HEK293 (cell line): ENCODE measurements around the gene BMX.

Experiments
- CTCF ChIA-PET: fragments of 350-600 bp; formaldehyde crosslinking; extraction: SDS; loops from one replicate; lab custom pipeline; 2021; ENCODE audit warnings: antibody characterized with exemption; lab: Yijun Ruan, JAX
- POLR2A ChIA-PET: fragments of 300-600 bp; formaldehyde crosslinking; extraction: SDS; loops from one replicate; lab custom pipeline; 2020; ENCODE audit warnings: antibody characterized with exemption, inconsistent platforms; lab: Yijun Ruan, JAX
- H3K27ac ChIP-seq: fragments of 200-500 bp; sonication (Bioruptor generic); 2 replicates; pipeline ENCODE4 v1.5.1; 2014; ENCODE audit warnings: low read depth, low read length, control low read depth, inconsistent platforms; ENCODE audit errors: extremely low read depth
- H3K36me3 ChIP-seq, 2 experiments: fragments of 200-500 bp in 1 of 2; sonication (Bioruptor generic) in 1 of 2; 1 replicate in 1 of 2; 2 replicates in 1 of 2; pipeline ENCODE4 v1.5.1; 2014 to 2017; ENCODE audit warnings: inconsistent platforms in 2 of 2, low read length in 2 of 2; ENCODE audit not compliant: control insufficient read depth in 2 of 2, insufficient read depth in 1 of 2
- H3K4me1 ChIP-seq: fragments of 200-500 bp; sonication (Bioruptor generic); 2 replicates; pipeline ENCODE4 v1.5.1; 2014; ENCODE audit warnings: mild to moderate bottlenecking, low read length, inconsistent platforms; ENCODE audit not compliant: control insufficient read depth, insufficient read depth
- H3K4me3 ChIP-seq: 2 replicates; pipeline ENCODE4 v1.5.1; 2011; ENCODE audit warnings: low read depth, mild to moderate bottlenecking, control low read depth, low read length, moderate library complexity
- H3K9me3 ChIP-seq: fragments of 200-500 bp; sonication (Bioruptor generic); 2 replicates; pipeline ENCODE4 v1.5.1; 2014; ENCODE audit warnings: low read depth, low read length, inconsistent platforms; ENCODE audit not compliant: control insufficient read depth, insufficient read depth
- GLIS2 ChIP-seq: fragments of 450-650 bp; formaldehyde crosslinking; IDR thresholded peaks from 2 replicates; pipeline ENCODE4 v1.5.1; 2016; ENCODE audit warnings: missing biosample characterization, missing genetic modification characterization
- HOXC10 ChIP-seq: sonication (generic); formaldehyde crosslinking; IDR thresholded peaks from 2 replicates; pipeline ENCODE4 v1.8.1; 2023; ENCODE audit warnings: mild to moderate bottlenecking, missing genetic modification reagents
- OVOL3 ChIP-seq: fragments of 450-650 bp; formaldehyde crosslinking; IDR thresholded peaks from 2 replicates; pipeline ENCODE4 v1.5.1; 2016; ENCODE audit warnings: missing biosample characterization, missing genetic modification characterization
- ZBTB7A ChIP-seq: fragments of 450-650 bp; formaldehyde crosslinking; IDR thresholded peaks from 2 replicates; pipeline ENCODE4 v1.5.1; 2016; ENCODE audit warnings: low read depth, missing biosample characterization, missing genetic modification characterization
- ZBTB8A ChIP-seq: fragments of 450-650 bp; formaldehyde crosslinking; IDR thresholded peaks from 2 replicates; pipeline ENCODE4 v1.5.1; 2016; ENCODE audit warnings: missing biosample characterization, missing genetic modification characterization
- ZNF211 ChIP-seq: fragments of 450-650 bp; formaldehyde crosslinking; IDR thresholded peaks from 2 replicates; pipeline ENCODE4 v1.5.1; 2016; ENCODE audit warnings: low read depth, missing biosample characterization, missing genetic modification characterization
- ZNF214 ChIP-seq: fragments of 450-650 bp; formaldehyde crosslinking; IDR thresholded peaks from 2 replicates; pipeline ENCODE4 v1.5.1; 2017; ENCODE audit warnings: missing biosample characterization, mild to moderate bottlenecking, missing genetic modification characterization, borderline replicate concordance
- ZNF449 ChIP-seq: fragments of 450-650 bp; formaldehyde crosslinking; IDR thresholded peaks from 2 replicates; pipeline ENCODE4 v1.5.1; 2017; ENCODE audit warnings: missing biosample characterization, mild to moderate bottlenecking, missing genetic modification characterization, moderate library complexity
- ZNF585B ChIP-seq: fragments of 450-650 bp; formaldehyde crosslinking; IDR thresholded peaks from 2 replicates; pipeline ENCODE4 v1.5.1; 2016; ENCODE audit warnings: missing biosample characterization, missing genetic modification characterization
- ZNF654 ChIP-seq: fragments of 450-650 bp; formaldehyde crosslinking; IDR thresholded peaks from 2 replicates; pipeline ENCODE4 v1.5.1; 2016; ENCODE audit warnings: low read depth, missing biosample characterization, missing genetic modification characterization
- ZNF677 ChIP-seq: fragments of 450-650 bp; IDR thresholded peaks from 2 replicates; pipeline ENCODE4 v1.5.0; 2018; ENCODE audit warnings: missing biosample characterization, mild to moderate bottlenecking, missing genetic modification characterization, moderate library complexity
- ZNF76 ChIP-seq: fragments of 450-650 bp; formaldehyde crosslinking; IDR thresholded peaks from 2 replicates; pipeline ENCODE4; 2016; ENCODE audit warnings: low read depth, missing biosample characterization, missing genetic modification characterization, borderline replicate concordance
- TF ChIP-seq, protein P1 (sequence below): fragments of 450-650 bp; formaldehyde crosslinking; IDR thresholded peaks from 2 replicates; pipeline ENCODE4 v1.5.1; 2016; ENCODE audit warnings: missing biosample characterization, missing genetic modification characterization
- TF ChIP-seq, protein P2 (sequence below): fragments of 450-650 bp; formaldehyde crosslinking; IDR thresholded peaks from 2 replicates; pipeline ENCODE4; 2016; ENCODE audit warnings: missing biosample characterization, missing genetic modification characterization

Gene BMX

GRCh38 chrX:15469613-15470012 lies 31.0 kb upstream of the BMX start:
- no peak overlapping the region for H3K4me3 ChIP-seq
- TF ChIP-seq GLIS2 (tag by site-specific recombination), result no peak
- TF ChIP-seq, protein P1, sequence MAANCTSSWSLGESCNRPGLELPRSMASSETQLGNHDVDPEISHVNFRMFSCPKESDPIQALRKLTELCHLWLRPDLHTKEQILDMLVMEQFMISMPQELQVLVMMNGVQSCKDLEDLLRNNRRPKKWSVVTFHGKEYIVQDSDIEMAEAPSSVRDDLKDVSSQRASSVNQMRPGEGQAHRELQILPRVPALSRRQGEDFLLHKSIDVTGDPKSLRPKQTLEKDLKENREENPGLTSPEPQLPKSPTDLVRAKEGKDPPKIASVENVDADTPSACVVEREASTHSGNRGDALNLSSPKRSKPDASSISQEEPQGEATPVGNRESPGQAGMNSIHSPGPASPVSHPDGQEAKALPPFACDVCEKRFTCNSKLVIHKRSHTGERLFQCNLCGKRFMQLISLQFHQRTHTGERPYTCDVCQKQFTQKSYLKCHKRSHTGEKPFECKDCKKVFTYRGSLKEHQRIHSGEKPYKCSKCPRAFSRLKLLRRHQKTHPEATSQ (tag by site-specific recombination), result no peak
- no peak for TF ChIP-seq ZNF211 (tag by site-specific recombination)
- TF ChIP-seq, all 188 proteins: peak for 0
- H3K9me3 ChIP-seq, result no peaks in the 10 kb centered on the region
- H3K4me1 ChIP-seq, result no peaks in the 10 kb centered on the region
- ChIA-PET CTCF (interaction anchor here (0.6 to 7.0 kb wide), 13 partner anchors 12 to 504 kb away, joined by 3 to 165 read pairs (median 6); partner anchors contain the start of gene PIR), POLR2A (no interaction called here)
- no peak overlapping the region for H3K27ac ChIP-seq
- H3K36me3 ChIP-seq, result no peaks in the 10 kb centered on the region

DNA sequence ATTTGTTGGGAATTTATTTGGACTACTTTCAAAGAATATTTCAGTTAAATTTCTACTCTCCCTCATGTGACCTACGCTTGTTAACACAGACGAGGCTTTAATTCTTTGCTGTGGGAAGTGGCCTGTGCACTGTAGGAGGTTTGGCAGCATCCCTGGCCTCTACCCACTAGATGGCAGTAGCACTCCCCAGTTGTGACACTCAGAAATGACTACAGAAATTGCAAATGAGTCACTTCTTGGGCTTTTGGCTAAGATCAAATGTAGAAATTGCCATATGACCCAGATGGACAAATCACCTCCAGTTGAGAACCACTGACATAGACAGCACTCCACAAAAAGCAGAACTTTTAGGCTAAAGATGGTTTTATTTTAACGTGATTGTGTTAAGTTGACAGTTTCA lies 29.6 kb upstream of the BMX start:
- no peak overlapping the region for H3K4me3 ChIP-seq
- H3K9me3 ChIP-seq, result no peaks in the 10 kb centered on the region
- ChIA-PET CTCF (interaction anchor here (0.6 to 2.8 kb wide), 26 partner anchors 9 to 973 kb away, joined by 3 to 17 read pairs (median 4); partner anchors contain the start of genes BMX and PIR), POLR2A (interaction anchor here (0.9 kb wide), 1 partner anchor 204 kb away, joined by 5 read pairs; no protein-coding TSS in a partner anchor)
- H3K27ac ChIP-seq, result no peak overlapping the region
- H3K4me1 ChIP-seq, result no peaks in the 10 kb centered on the region
- TF ChIP-seq ZNF654 (tag by site-specific recombination), result peak; percentile 76
- TF ChIP-seq ZBTB7A (tag by site-specific recombination), result no peak
- H3K36me3 ChIP-seq, result no peaks in the 10 kb centered on the region

- no peak for TF ChIP-seq ZBTB7A (tag by site-specific recombination)
- TF ChIP-seq, protein P2, sequence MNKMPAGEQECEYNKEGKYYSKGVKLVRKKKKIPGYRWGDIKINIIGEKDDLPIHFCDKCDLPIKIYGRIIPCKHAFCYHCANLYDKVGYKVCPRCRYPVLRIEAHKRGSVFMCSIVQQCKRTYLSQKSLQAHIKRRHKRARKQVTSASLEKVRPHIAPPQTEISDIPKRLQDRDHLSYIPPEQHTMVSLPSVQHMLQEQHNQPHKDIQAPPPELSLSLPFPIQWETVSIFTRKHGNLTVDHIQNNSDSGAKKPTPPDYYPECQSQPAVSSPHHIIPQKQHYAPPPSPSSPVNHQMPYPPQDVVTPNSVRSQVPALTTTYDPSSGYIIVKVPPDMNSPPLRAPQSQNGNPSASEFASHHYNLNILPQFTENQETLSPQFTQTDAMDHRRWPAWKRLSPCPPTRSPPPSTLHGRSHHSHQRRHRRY (tag by site-specific recombination), result no peak
- TF ChIP-seq ZBTB8A (tag by site-specific recombination), result no peak
- TF ChIP-seq ZNF677, result no peak
- TF ChIP-seq OVOL3 (tag by site-specific recombination), result no peak
- TF ChIP-seq ZNF76, result no peak
- POLR2A ChIA-PET, result no interaction called here
- no peak overlapping the region for H3K27ac ChIP-seq
- no peak overlapping the region for H3K4me3 ChIP-seq
- CTCF ChIA-PET, result interaction anchor here (0.9 to 2.8 kb wide), 3 partner anchors 27 to 172 kb away, joined by 3 to 17 read pairs (median 5); no protein-coding TSS in a partner anchor
- H3K36me3 ChIP-seq, result no peaks in the 10 kb centered on the region
- H3K4me1 ChIP-seq, result no peaks in the 10 kb centered on the region
- no peaks in the 10 kb centered on the region for H3K9me3 ChIP-seq
These were observed 28.1 kb upstream of the BMX start for GRCh38 chrX:15472531-15472930.

DNA sequence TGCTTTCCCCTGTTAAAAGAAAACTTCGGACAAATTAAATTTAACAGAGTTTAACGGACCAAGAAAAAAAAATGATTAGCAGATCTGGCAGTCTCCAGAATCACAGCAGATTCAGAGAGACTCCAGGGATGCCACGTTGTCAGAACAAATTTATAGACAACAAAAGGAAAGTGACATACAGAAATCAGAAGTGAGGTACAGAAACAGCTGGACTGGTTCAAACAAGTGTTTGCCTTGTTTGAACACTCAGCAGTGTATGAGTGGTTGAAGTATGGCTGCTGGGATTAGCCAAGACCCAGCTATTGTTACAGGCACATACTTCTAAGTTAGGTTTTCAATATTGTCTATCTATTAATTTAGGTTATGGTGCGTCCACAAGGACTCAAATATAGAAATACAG lies 26.6 kb upstream of the BMX start:
- Histone ChIP-seq H3K4me3 (no peak overlapping the region), H3K36me3 (peaks cover 0 to 9% of the 10 kb centered on the region in 2 experiments; a peak in 1 of 3 replicates), H3K9me3 (no peaks in the 10 kb centered on the region), H3K27ac (no peak overlapping the region), H3K4me1 (no peaks in the 10 kb centered on the region)
- TF ChIP-seq ZNF585B (tag by site-specific recombination) (no peak), HOXC10 (no peak), ZNF449 (tag by site-specific recombination) (no peak), ZNF214 (tag by site-specific recombination) (no peak)
- ChIA-PET CTCF (interaction anchor here (1.0 to 1.1 kb wide), 2 partner anchors 91 to 125 kb away, joined by 3 to 6 read pairs; no protein-coding TSS in a partner anchor), POLR2A (no interaction called here)
